Muscle of arm (tissue), 14 donors: ENCODE results near the gene HLCS. TPM values are rescaled to one million over a fixed set of nuclear protein-coding genes. Genes with fewer than 3 reads are reported as not detected.
A peak's percentile ranks its signal among the peaks of the same experiment; 100 is the strongest.
"Not testable (repeated sequence)": the region's sequence is repeated elsewhere in the genome, so short reads cannot be mapped to it uniquely, and the experiment has no call there.

Experiments
- DNase-seq: peaks from one replicate; pipeline ENCODE4 v3.0.0-alpha.2; 2013
- long read RNA-seq, 11 donors: transcript quantifications; one replicate each; lab custom pipeline, GENCODE V29; 2026
- polyA plus RNA-seq, 12 donors: library from polyadenylated mRNA; unstranded; fragments of 120-200 nt; gene quantifications; one replicate each; pipeline ENCODE4 v1.2.1, GENCODE V29; 2013; ENCODE audit not compliant: insufficient read length in 12 of 12

The HLCS gene
- polyA plus RNA-seq, result 10 to 100 TPM in 9 of 12 donors, 1 to 10 TPM in 2, not detected in 1; 6.7 to 15.3 (median 13.1) TPM
- long read RNA-seq, donor 1, result 0 reads
- long read RNA-seq, donor 2, result 0 reads
- long read RNA-seq, donor 3, result 0 reads
- long read RNA-seq, donor 4, full-length matches to known transcripts, result 2 of 2 reads
- long read RNA-seq, donor 4, partial matches to known transcripts, result 0 of 2 reads
- long read RNA-seq, donor 4, other reads (novel, unspliced or antisense), result 0 of 2 reads
- long read RNA-seq, donor 5, result 0 reads
- long read RNA-seq, donor 6, partial matches to known transcripts, result 7 of 7 reads
- long read RNA-seq, donor 6, other reads (novel, unspliced or antisense), result 0 of 7 reads
- long read RNA-seq, donor 7, result 0 reads
- long read RNA-seq, donor 8, result 0 reads
- long read RNA-seq, donor 9, result 0 reads
- long read RNA-seq, donor 10, result 0 reads
- long read RNA-seq, donor 11, full-length matches to known transcripts, result 2 of 2 reads
- long read RNA-seq, donor 11, partial matches to known transcripts, result 0 of 2 reads
- long read RNA-seq, donor 11, other reads (novel, unspliced or antisense), result 0 of 2 reads

- DNase-seq, result no peak
Measured at GRCh38 chr21:36966066-36966820, at the start of gene HLCS. TSS of gene HLCS (minus strand) at chr21:36966669. CDS start at chr21:36966638, 31 bp downstream.

- peak; percentile 75 for DNase-seq
Measured at GRCh38 chr21:37009740-37010341, 43.4 kb upstream of the HLCS start.

- DNase-seq, result no peak
Measured at GRCh38 chr21:37008724-37009123, 42.3 kb upstream of the HLCS start.

GRCh38 chr21:37006486-37007291 is 40.2 kb upstream of the HLCS start, which contains the start of gene RIPPLY3:
TSS of gene RIPPLY3 (plus strand) at chr21:37006702. CDS start at chr21:37006773, 71 bp downstream.
- DNase-seq, result no peak

GRCh38 chr21:37005548-37006485 is 39.3 kb upstream of the HLCS start:
- DNase-seq, result no peak

GRCh38 chr21:37003917-37004316 is 37.4 kb upstream of the HLCS start:
- not testable (repeated sequence) for DNase-seq

- DNase-seq, result not testable (repeated sequence)
Measured at GRCh38 chr21:37002851-37003250, 36.4 kb upstream of the HLCS start.

GRCh38 chr21:37001441-37001840 is 35.0 kb upstream of the HLCS start:
- DNase-seq, result no peak

GRCh38 chr21:37000381-37000780 is 33.9 kb upstream of the HLCS start:
- no peak for DNase-seq

GRCh38 chr21:36999131-36999898 is 32.8 kb upstream of the HLCS start:
- DNase-seq, result no peak

GRCh38 chr21:36995285-36995684 is 28.8 kb upstream of the HLCS start:
- not testable (repeated sequence) for DNase-seq

GRCh38 chr21:36994501-36995158 is 28.2 kb upstream of the HLCS start:
- no peak for DNase-seq

- DNase-seq, result no peak
Measured at GRCh38 chr21:36992671-36993070, 26.2 kb upstream of the HLCS start.

- DNase-seq, result no peak
Measured at GRCh38 chr21:36990508-36991205, 24.2 kb upstream of the HLCS start.

- peak; percentile 91 for DNase-seq
Measured at GRCh38 chr21:36989699-36990507, 23.4 kb upstream of the HLCS start.

- DNase-seq, result not testable (repeated sequence)
Measured at GRCh38 chr21:36989199-36989698, 22.8 kb upstream of the HLCS start.

- DNase-seq, result no peak
Measured at GRCh38 chr21:36988536-36988935, 22.1 kb upstream of the HLCS start.
